Daoy (cell line): ENCODE data around the gene CHMP6. TPM values are rescaled to one million over a fixed set of nuclear protein-coding genes. Genes with fewer than 3 reads are reported as not detected.

Experiments used
- DNase-seq: peaks from one replicate; pipeline ENCODE4 v3.0.0-alpha.2; 2015; ENCODE audit warnings: low read depth
- total RNA-seq: library from RNA; depleted of rRNA; stranded (reverse); fragments of >200 nt; shearing (Covaris generic); gene quantifications from 2 replicates; pipeline ENCODE4 v1.2.3, GENCODE V29; 2014; rRNA removed

The CHMP6 gene
- total RNA-seq, result 17.7 and 30.9 TPM in 2 replicates

GRCh38 chr17:80991645-80992076, at the start of gene CHMP6:
Gene CHMP6, plus strand, starts transcription at chr17:80991841. Its CDS starts 78 bp downstream, at chr17:80991919.
- DNase-seq, result peak; percentile 89

- DNase-seq, result peak; percentile 70
These were observed 49.0 kb upstream of the CHMP6 start for GRCh38 chr17:80942423-80943345.

GRCh38 chr17:80943346-80944145, 48.1 kb upstream of the CHMP6 start:
- DNase-seq, result no peak

- no peak for DNase-seq
These were observed 47.3 kb upstream of the CHMP6 start for GRCh38 chr17:80944326-80944725.

GRCh38 chr17:80945736-80946135, 45.9 kb upstream of the CHMP6 start:
- no peak for DNase-seq

GRCh38 chr17:80946449-80946848, 45.2 kb upstream of the CHMP6 start:
- no peak for DNase-seq

- no peak for DNase-seq
These were observed 44.3 kb upstream of the CHMP6 start for GRCh38 chr17:80947200-80947940.

GRCh38 chr17:80948019-80948975, 43.3 kb upstream of the CHMP6 start:
- no peak for DNase-seq

- no peak for DNase-seq
These were observed 42.6 kb upstream of the CHMP6 start for GRCh38 chr17:80948976-80949450.

- DNase-seq, result no peak
These were observed 41.9 kb upstream of the CHMP6 start for GRCh38 chr17:80949451-80950421.

- DNase-seq, result no peak
These were observed 41.0 kb upstream of the CHMP6 start for GRCh38 chr17:80950466-80951120.

- DNase-seq, result no peak
These were observed 40.2 kb upstream of the CHMP6 start for GRCh38 chr17:80951121-80952090.

- DNase-seq, result no peak
These were observed 39.4 kb upstream of the CHMP6 start for GRCh38 chr17:80952291-80952690.

GRCh38 chr17:80953471-80954315, 37.9 kb upstream of the CHMP6 start:
- DNase-seq, result no peak

- DNase-seq, result no peak
These were observed 36.6 kb upstream of the CHMP6 start for GRCh38 chr17:80955078-80955477.

GRCh38 chr17:80955671-80956280, 35.9 kb upstream of the CHMP6 start:
- DNase-seq, result no peak
